HCT116 (cell line): ENCODE measurements around the gene FANK1.

Experiments
- EZH2 ChIP-seq: fragments of 200-600 bp; sonication (generic); IDR thresholded peaks from 2 replicates; pipeline ENCODE4 v1.6.1; 2017; ENCODE audit warnings: antibody characterized with exemption, mixed run types
- MAX ChIP-seq: IDR thresholded peaks from 2 replicates; pipeline ENCODE4 v1.6.1; 2012
- POLR2A ChIP-seq: IDR thresholded peaks from 2 replicates; pipeline ENCODE4 v1.7.0; 2011; ENCODE audit warnings: borderline replicate concordance; ENCODE audit not compliant: insufficient read depth, insufficient read length; ENCODE audit errors: extremely low read depth
- POLR2AphosphoS5 ChIP-seq: IDR thresholded peaks from 2 replicates; pipeline ENCODE4 v1.6.1; 2011; ENCODE audit warnings: mild to moderate bottlenecking, low read depth, low read length, moderate library complexity
- TF ChIP-seq, protein P1 (sequence below), 3 experiments: fragments of 200-600 bp in 1 of 3; sonication (generic) in 1 of 3; IDR thresholded peaks in 2 of 3; conservative IDR thresholded peaks in 1 of 3; 2 replicates each; pipeline ENCODE4 v1.5.1; 2012 to 2017; ENCODE audit warnings: low read depth in 2 of 3, low read length in 2 of 3, antibody characterized with exemption in 1 of 3, borderline replicate concordance in 1 of 3, control low read depth in 1 of 3, mild to moderate bottlenecking in 1 of 3, mixed read lengths in 1 of 3, mixed run types in 1 of 3, moderate library complexity in 1 of 3; ENCODE audit not compliant: insufficient read depth in 1 of 3

DNA sequence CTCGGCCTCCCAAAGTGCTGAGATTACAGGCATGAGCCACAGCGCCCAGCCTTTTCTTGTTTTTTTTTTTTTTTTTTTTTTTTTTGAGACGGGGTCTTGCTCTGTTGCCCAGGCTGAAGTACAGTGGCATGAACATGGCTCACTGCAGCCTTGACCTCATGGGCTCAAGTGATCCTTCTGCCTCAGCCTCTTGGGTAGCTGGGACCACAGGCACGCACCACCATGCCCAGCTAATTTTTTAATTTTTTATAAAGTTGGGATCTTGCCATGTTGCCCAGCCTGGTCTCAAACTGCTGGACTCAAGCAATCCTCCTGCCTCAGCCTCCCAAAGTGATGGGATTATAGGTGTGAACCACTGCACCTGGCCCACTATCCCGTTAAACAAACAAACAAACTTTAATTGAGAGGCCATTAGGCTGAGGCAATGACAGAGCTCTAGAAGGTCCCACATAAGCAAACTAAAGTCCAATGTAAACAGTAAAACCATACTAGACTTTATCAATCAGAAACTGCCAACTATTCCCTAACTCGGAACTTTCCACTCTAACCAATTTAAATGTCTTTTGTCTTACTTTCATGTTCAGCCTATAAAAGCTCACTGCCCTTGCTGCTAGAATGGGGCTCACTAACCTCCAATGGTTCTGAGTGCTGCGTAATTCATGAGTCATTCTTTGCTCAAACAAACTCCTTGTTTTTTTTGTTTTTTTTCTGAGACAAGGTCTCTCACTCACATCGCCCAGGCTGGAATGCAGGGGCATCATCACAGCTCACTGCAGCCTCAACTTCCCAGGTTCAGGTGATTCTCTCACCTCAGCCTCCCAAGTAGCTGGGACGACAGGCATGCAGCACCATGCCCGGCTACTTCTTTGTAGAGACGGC lies 17.2 kb upstream of the FANK1 start:
- TF ChIP-seq EZH2 (no peak), MAX (peak; percentile 69), POLR2AphosphoS5 (peak; percentile 52; the same call in 1 of the 2 replicates), POLR2A (no peak)
- TF ChIP-seq, protein P1, sequence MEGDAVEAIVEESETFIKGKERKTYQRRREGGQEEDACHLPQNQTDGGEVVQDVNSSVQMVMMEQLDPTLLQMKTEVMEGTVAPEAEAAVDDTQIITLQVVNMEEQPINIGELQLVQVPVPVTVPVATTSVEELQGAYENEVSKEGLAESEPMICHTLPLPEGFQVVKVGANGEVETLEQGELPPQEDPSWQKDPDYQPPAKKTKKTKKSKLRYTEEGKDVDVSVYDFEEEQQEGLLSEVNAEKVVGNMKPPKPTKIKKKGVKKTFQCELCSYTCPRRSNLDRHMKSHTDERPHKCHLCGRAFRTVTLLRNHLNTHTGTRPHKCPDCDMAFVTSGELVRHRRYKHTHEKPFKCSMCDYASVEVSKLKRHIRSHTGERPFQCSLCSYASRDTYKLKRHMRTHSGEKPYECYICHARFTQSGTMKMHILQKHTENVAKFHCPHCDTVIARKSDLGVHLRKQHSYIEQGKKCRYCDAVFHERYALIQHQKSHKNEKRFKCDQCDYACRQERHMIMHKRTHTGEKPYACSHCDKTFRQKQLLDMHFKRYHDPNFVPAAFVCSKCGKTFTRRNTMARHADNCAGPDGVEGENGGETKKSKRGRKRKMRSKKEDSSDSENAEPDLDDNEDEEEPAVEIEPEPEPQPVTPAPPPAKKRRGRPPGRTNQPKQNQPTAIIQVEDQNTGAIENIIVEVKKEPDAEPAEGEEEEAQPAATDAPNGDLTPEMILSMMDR (IDR thresholded peaks at IDR 0.05 in 2 of 3, conservative IDR thresholded peaks at IDR 0.05 in 1 of 3; ENCODE audit: borderline replicate concordance in 1 of 3, insufficient read depth in 1 of 3, low read depth in 2 of 3, low read length in 2 of 3) = no peak
